ENCODE measurements around the gene APOBEC3B. TPM values are rescaled to one million over a fixed set of nuclear protein-coding genes. Genes with fewer than 3 reads are reported as not detected.
A peak's percentile ranks its signal among the peaks of the same experiment; 100 is the strongest.
"Not testable (repeated sequence)": the region's sequence is repeated elsewhere in the genome, so short reads cannot be mapped to it uniquely, and the experiment has no call there.

The APOBEC3B gene
- total RNA-seq, 3 donors from 2014 or later, result 0.33 to 2.2 TPM; not detected in 1

GRCh38 chr22:39003165-39003638, 21.1 kb downstream of the APOBEC3B start:
- Histone ChIP-seq H3K4me3 (no peak overlapping the region), H3K9me3 (no peaks in the 10 kb centered on the region), H3K27me3 (no peaks in the 10 kb centered on the region), H3K27ac (peak overlapping the region in 1 of 2 donors; percentile 48), H3K36me3 (no peaks in the 10 kb centered on the region), H3K4me1 (no peaks in the 10 kb centered on the region)
- TF ChIP-seq POLR2AphosphoS5 (IDR thresholded peaks at IDR 0.05) (peak in 2 of 3 donors; percentile 27 to 43), CTCF (IDR thresholded peaks at IDR 0.05) (peak; percentile 72 to 82 (median 73)), POLR2A (IDR thresholded peaks at IDR 0.05) (no peak)
- peak; percentile 66 to 77 for DNase-seq (ENCODE audit: low spot score in 2 of 2)
- intact Hi-C loops (cut with DNase I; ENCODE audit: low total_unique reads), result loop anchor here (10.0 kb wide), 1 partner anchor 312 kb away; the partner anchor contains the start of gene RPL3

- intact Hi-C loops (cut with DNase I; ENCODE audit: low total_unique reads), result loop anchor here (10.0 kb wide), 1 partner anchor 308 kb away; the partner anchor contains the start of gene RPL3
- no peak overlapping the region for H3K27ac ChIP-seq
- peak in 1 of 2 donors; percentile 7 for DNase-seq (ENCODE audit: low spot score in 2 of 2)
Observed at GRCh38 chr22:39007177-39007576, 25.0 kb downstream of the APOBEC3B start.

GRCh38 chr22:39008271-39008850, 26.2 kb downstream of the APOBEC3B start:
- H3K4me3 ChIP-seq; H3K4me1 ChIP-seq; H3K27me3 ChIP-seq; H3K27ac ChIP-seq; H3K9me3 ChIP-seq; H3K36me3 ChIP-seq; DNase-seq (ENCODE audit: low spot score in 2 of 2): not testable (repeated sequence)
- intact Hi-C loops (cut with DNase I; ENCODE audit: low total_unique reads), result loop anchor here (2.0 to 10.0 kb wide), 2 partner anchors 68 to 306 kb away; partner anchors contain the start of genes APOBEC3G and RPL3

More at GRCh38 chr22:39007177-39007576, 25.0 kb downstream of the APOBEC3B start:
- Histone ChIP-seq H3K4me1 (no peaks in the 10 kb centered on the region), H3K9me3 (no peaks in the 10 kb centered on the region), H3K27me3 (no peaks in the 10 kb centered on the region), H3K4me3 (no peak overlapping the region), H3K36me3 (no peaks in the 10 kb centered on the region)
- TF ChIP-seq POLR2A (IDR thresholded peaks at IDR 0.05) (no peak), POLR2AphosphoS5 (IDR thresholded peaks at IDR 0.05) (no peak), CTCF (IDR thresholded peaks at IDR 0.05) (no peak)

GRCh38 chr22:39010946-39011345, 28.8 kb downstream of the APOBEC3B start:
- intact Hi-C loops (cut with DNase I; ENCODE audit: low total_unique reads), result no loop called here
- Histone ChIP-seq H3K4me1 (no peaks in the 10 kb centered on the region), H3K27ac (no peak overlapping the region), H3K4me3 (no peak overlapping the region), H3K9me3 (no peaks in the 10 kb centered on the region), H3K27me3 (no peaks in the 10 kb centered on the region), H3K36me3 (no peaks in the 10 kb centered on the region)
- no peak for DNase-seq (ENCODE audit: low spot score in 2 of 2)
- TF ChIP-seq POLR2A (IDR thresholded peaks at IDR 0.05), result no peak
- no peak for TF ChIP-seq POLR2AphosphoS5 (IDR thresholded peaks at IDR 0.05)
- no peak for TF ChIP-seq CTCF (IDR thresholded peaks at IDR 0.05)

- intact Hi-C loops (cut with DNase I; ENCODE audit: low total_unique reads), result no loop called here
- no peaks in the 10 kb centered on the region for H3K36me3 ChIP-seq
- H3K27ac ChIP-seq, result no peak overlapping the region
- H3K4me3 ChIP-seq, result no peak overlapping the region
- H3K27me3 ChIP-seq, result no peaks in the 10 kb centered on the region
- no peak for DNase-seq (ENCODE audit: low spot score in 2 of 2)
- H3K9me3 ChIP-seq, result no peaks in the 10 kb centered on the region
- H3K4me1 ChIP-seq, result no peaks in the 10 kb centered on the region
- TF ChIP-seq POLR2AphosphoS5 (IDR thresholded peaks at IDR 0.05) (no peak), CTCF (IDR thresholded peaks at IDR 0.05) (no peak), POLR2A (IDR thresholded peaks at IDR 0.05) (no peak)
Observed at GRCh38 chr22:39012533-39013511, 30.7 kb downstream of the APOBEC3B start.

- H3K4me1 ChIP-seq; H3K9me3 ChIP-seq; H3K27me3 ChIP-seq; H3K36me3 ChIP-seq; DNase-seq (ENCODE audit: low spot score in 2 of 2); intact Hi-C loops (cut with DNase I; ENCODE audit: low total_unique reads): not testable (repeated sequence)
- Histone ChIP-seq H3K4me3 (peak overlapping the region; percentile 50 to 79 (median 59)), H3K27ac (peak overlapping the region; percentile 86 to 97)
Observed at GRCh38 chr22:39013561-39013941, 31.4 kb downstream of the APOBEC3B start.

All from breast epithelium (tissue), 4 donors.